ENCODE data around the gene TNFRSF18. TPM values are rescaled to one million over a fixed set of nuclear protein-coding genes. Genes with fewer than 3 reads are reported as not detected.

Gene TNFRSF18
- polyA plus RNA-seq, 1 donor (not counting 4 experiments of a cell fraction or from before 2014, with no cell fraction given), result 0.21 TPM

DNA sequence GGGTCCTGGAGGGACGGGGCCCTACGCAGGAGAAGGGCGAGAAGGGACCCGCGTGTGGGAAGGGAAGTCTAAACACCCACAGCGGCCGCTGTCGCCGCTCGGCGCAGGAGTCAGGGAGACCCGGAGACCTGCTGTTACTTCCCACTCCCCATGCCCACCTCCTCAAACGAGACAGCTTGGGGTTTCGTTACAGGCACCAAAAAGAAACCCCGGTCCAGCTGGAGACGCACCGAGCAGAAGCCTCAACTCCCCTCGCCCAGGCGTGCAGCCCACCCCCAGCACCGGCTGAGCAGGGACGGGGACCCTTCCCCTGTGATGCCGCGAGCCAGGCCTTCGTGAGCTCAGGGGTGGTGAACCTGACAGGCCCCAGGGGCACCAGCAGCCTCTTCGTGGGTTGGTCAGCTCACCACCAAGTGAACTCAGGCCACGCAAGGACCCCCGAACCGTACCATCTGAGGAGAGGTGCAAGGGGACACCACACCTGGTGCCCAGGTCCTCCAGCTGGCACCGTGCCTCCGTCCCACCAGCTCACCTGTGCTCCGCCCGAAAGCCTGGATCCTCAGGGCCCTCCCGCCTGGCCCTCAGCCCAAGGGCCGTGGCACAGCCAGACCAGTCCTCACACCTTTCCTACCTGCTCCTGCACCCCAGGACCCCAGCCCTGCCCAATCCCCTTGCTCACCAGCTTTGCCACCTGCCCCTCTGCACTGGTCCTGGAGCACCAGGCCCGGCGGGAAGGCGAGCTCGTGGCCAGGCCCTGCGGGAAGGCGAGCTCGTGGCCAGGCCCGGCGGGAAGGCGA is 20.4 kb upstream of the TNFRSF18 start:
- Histone ChIP-seq H3K4me1 (ENCODE audit: control insufficient read depth, extremely low read depth, insufficient read depth, low read length) (peaks cover 8% of the 10 kb centered on the region), H3K4me2 (ENCODE audit: control insufficient read depth, extremely low read depth, insufficient read depth, low read depth, low read length) (no peak overlapping the region), H3K27ac (ENCODE audit: control insufficient read depth, insufficient read depth, low read length) (no peak overlapping the region), H4K20me1 (ENCODE audit: control insufficient read depth, extremely low read depth, insufficient read depth, low read length) (peaks cover 5% of the 10 kb centered on the region), H3K9me3 (ENCODE audit: control insufficient read depth, low read depth, low read length) (no peaks in the 10 kb centered on the region), H2AFZ (ENCODE audit: control insufficient read depth, low read length) (no peak overlapping the region), H3K9me1 (ENCODE audit: control insufficient read depth, extremely low read depth, insufficient read depth, low read length) (no peaks in the 10 kb centered on the region), H3K27me3 (ENCODE audit: control insufficient read depth, extremely low read depth, insufficient read depth, low read length) (no peaks in the 10 kb centered on the region), H3K4me3 (ENCODE audit: control insufficient read depth in 2 of 3, extremely low read depth in 1 of 3, insufficient read depth in 2 of 3, low read depth in 1 of 3, low read length in 3 of 3) (no peak overlapping the region), H3K9ac (ENCODE audit: control insufficient read depth, extremely low read depth, insufficient read depth, low read length) (no peak overlapping the region), H3K36me3 (ENCODE audit: control insufficient read depth in 2 of 2, extremely low read depth in 1 of 2, insufficient read depth in 2 of 2, low read length in 2 of 2) (peaks cover 26 to 40% of the 10 kb centered on the region in 2 experiments), H3K79me2 (ENCODE audit: control insufficient read depth, insufficient read depth, low read length) (peaks cover 70% of the 10 kb centered on the region)
- dilution Hi-C loops (cut with MboI; ENCODE audit: extremely low pct_ligation_motif_present, low sequenced_read_pairs), result no loop called here
- no peak for DNase-seq (ENCODE audit: low read depth, low spot score)
- no peak for FAIRE-seq
- TF ChIP-seq CTCF (optimal IDR thresholded peaks at IDR 0.05 in 1 of 3, IDR thresholded peaks at IDR 0.05 in 1 of 3, conservative IDR thresholded peaks at IDR 0.05 in 1 of 3; ENCODE audit: extremely low read depth in 1 of 3, insufficient read depth in 2 of 3, low read length in 3 of 3) (no peak), EZH2 (IDR thresholded peaks at IDR 0.05; ENCODE audit: low read length) (no peak)

- no peak for FAIRE-seq
- no peak overlapping the region for H3K4me3 ChIP-seq (ENCODE audit: control insufficient read depth in 2 of 3, extremely low read depth in 1 of 3, insufficient read depth in 2 of 3, low read depth in 1 of 3, low read length in 3 of 3)
- dilution Hi-C loops (cut with MboI; ENCODE audit: extremely low pct_ligation_motif_present, low sequenced_read_pairs), result no loop called here
- peaks cover 64% of the 10 kb centered on the region for H3K79me2 ChIP-seq (ENCODE audit: control insufficient read depth, insufficient read depth, low read length)
- peaks cover 8% of the 10 kb centered on the region for H3K4me1 ChIP-seq (ENCODE audit: control insufficient read depth, extremely low read depth, insufficient read depth, low read length)
- no peak overlapping the region for H3K4me2 ChIP-seq (ENCODE audit: control insufficient read depth, extremely low read depth, insufficient read depth, low read depth, low read length)
- no peak overlapping the region for H2AFZ ChIP-seq (ENCODE audit: control insufficient read depth, low read length)
- H4K20me1 ChIP-seq (ENCODE audit: control insufficient read depth, extremely low read depth, insufficient read depth, low read length), result peaks cover 5% of the 10 kb centered on the region
- peaks cover 26 to 44% of the 10 kb centered on the region in 2 experiments for H3K36me3 ChIP-seq (ENCODE audit: control insufficient read depth in 2 of 2, extremely low read depth in 1 of 2, insufficient read depth in 2 of 2, low read length in 2 of 2)
- no peak overlapping the region for H3K27ac ChIP-seq (ENCODE audit: control insufficient read depth, insufficient read depth, low read length)
- no peak for DNase-seq (ENCODE audit: low read depth, low spot score)
- H3K9me1 ChIP-seq (ENCODE audit: control insufficient read depth, extremely low read depth, insufficient read depth, low read length), result no peaks in the 10 kb centered on the region
- TF ChIP-seq EZH2 (IDR thresholded peaks at IDR 0.05; ENCODE audit: low read length), result no peak
- no peak for TF ChIP-seq CTCF (optimal IDR thresholded peaks at IDR 0.05 in 1 of 3, IDR thresholded peaks at IDR 0.05 in 1 of 3, conservative IDR thresholded peaks at IDR 0.05 in 1 of 3; ENCODE audit: extremely low read depth in 1 of 3, insufficient read depth in 2 of 3, low read length in 3 of 3)
- H3K27me3 ChIP-seq (ENCODE audit: control insufficient read depth, extremely low read depth, insufficient read depth, low read length), result no peaks in the 10 kb centered on the region
- no peak overlapping the region for H3K9ac ChIP-seq (ENCODE audit: control insufficient read depth, extremely low read depth, insufficient read depth, low read length)
- no peaks in the 10 kb centered on the region for H3K9me3 ChIP-seq (ENCODE audit: control insufficient read depth, low read depth, low read length)
Measured at GRCh38 chr1:1225913-1226312, 19.5 kb upstream of the TNFRSF18 start.

All from keratinocyte (primary cell).